Nephron progenitor cell (in vitro differentiated cells): Measurements from ENCODE around the gene RUSF1.

Experiments used
- DNase-seq: peaks from one replicate; pipeline ENCODE4 v3.0.0; 2021
- H3K27ac Mint-ChIP-seq: 2 replicates; pipeline ENCODE4 v1.8.0; 2021; ENCODE audit warnings: mild to moderate bottlenecking, moderate library complexity, mixed read lengths
- H3K27me3 Mint-ChIP-seq: 2 replicates; pipeline ENCODE4 v1.8.0; 2021; ENCODE audit warnings: mild to moderate bottlenecking, low read depth, mixed read lengths; ENCODE audit not compliant: poor library complexity
- H3K36me3 Mint-ChIP-seq: 2 replicates; pipeline ENCODE4 v1.8.0; 2021; ENCODE audit warnings: low read depth, mixed read lengths
- H3K4me1 Mint-ChIP-seq: 2 replicates; pipeline ENCODE4 v1.8.0; 2021; ENCODE audit warnings: mixed read lengths
- H3K4me3 Mint-ChIP-seq: 2 replicates; pipeline ENCODE4 v1.8.0; 2021; ENCODE audit warnings: mild to moderate bottlenecking, moderate library complexity, mixed read lengths
- H3K9me3 Mint-ChIP-seq: 2 replicates; pipeline ENCODE4 v1.8.0; 2021; ENCODE audit warnings: mild to moderate bottlenecking, moderate library complexity, mixed read lengths
- TF ChIP-seq, protein P1 (sequence below): fragments of 200-600 bp; sonication (generic); IDR thresholded peaks from 2 replicates; pipeline ENCODE4 v1.5.0; 2021; ENCODE audit warnings: antibody characterized with exemption

RUSF1 gene

GRCh38 chr16:31471875-31472708 is 36.1 kb downstream of the RUSF1 start, which contains the start of gene TGFB1I1:
Gene TGFB1I1, plus strand, starts transcription at chr16:31472152. Its CDS starts 37 bp downstream, at chr16:31472189.
- peak; percentile 52 for DNase-seq

DNA sequence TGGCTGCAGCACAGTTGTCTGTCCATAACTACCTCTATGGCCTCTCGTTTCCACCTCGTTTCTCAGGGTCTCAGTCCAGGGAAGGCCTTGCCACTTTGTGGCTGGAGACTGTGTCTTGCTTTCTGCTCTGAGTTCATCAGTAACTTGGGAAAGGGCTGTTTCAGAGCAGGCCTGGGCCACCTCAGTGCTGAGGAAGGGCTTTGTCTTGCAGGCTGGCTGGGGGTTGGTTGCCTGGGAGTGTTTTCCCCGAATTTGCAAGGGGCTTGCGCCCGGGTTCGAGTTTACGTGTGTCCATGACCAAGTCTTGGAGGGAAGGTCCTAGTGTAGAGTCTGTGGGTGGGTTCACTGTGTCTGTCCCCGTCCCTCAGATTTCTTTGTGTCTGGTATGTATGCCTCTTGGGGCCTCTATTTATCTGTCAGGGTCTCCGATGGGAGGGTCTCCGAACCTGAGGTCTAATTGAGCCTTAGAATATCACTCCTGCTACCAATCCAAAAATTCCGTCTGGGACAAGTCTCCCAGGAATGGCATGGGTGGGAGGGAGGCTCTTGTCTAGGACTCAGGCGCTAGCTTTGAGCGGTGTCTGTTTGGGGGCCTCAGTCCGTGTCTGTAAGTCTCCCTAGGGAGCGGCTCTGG is 36.8 kb downstream of the RUSF1 start:
- Mint-ChIP-seq H3K9me3 (no peaks in the 10 kb centered on the region), H3K4me1 (peaks cover 18% of the 10 kb centered on the region), H3K27me3 (peaks cover 46% of the 10 kb centered on the region), H3K27ac (no peak overlapping the region), H3K36me3 (peaks cover 13% of the 10 kb centered on the region), H3K4me3 (peak overlapping the region; percentile 85)
- TF ChIP-seq, protein P1, sequence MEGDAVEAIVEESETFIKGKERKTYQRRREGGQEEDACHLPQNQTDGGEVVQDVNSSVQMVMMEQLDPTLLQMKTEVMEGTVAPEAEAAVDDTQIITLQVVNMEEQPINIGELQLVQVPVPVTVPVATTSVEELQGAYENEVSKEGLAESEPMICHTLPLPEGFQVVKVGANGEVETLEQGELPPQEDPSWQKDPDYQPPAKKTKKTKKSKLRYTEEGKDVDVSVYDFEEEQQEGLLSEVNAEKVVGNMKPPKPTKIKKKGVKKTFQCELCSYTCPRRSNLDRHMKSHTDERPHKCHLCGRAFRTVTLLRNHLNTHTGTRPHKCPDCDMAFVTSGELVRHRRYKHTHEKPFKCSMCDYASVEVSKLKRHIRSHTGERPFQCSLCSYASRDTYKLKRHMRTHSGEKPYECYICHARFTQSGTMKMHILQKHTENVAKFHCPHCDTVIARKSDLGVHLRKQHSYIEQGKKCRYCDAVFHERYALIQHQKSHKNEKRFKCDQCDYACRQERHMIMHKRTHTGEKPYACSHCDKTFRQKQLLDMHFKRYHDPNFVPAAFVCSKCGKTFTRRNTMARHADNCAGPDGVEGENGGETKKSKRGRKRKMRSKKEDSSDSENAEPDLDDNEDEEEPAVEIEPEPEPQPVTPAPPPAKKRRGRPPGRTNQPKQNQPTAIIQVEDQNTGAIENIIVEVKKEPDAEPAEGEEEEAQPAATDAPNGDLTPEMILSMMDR = no peak
- DNase-seq = no peak

More at GRCh38 chr16:31471875-31472708, 36.1 kb downstream of the RUSF1 start, which contains the start of gene TGFB1I1:
- peaks cover 9% of the 10 kb centered on the region for H3K36me3 Mint-ChIP-seq
- TF ChIP-seq, protein P1 = no peak
- H3K9me3 Mint-ChIP-seq = no peaks in the 10 kb centered on the region
- no peak within 1 kb of the TSS for H3K27ac Mint-ChIP-seq
- H3K27me3 Mint-ChIP-seq = peaks cover 54% of the 10 kb centered on the region
- H3K4me3 Mint-ChIP-seq = peak within 1 kb of the TSS; percentile 85
- H3K4me1 Mint-ChIP-seq = peaks cover 21% of the 10 kb centered on the region

GRCh38 chr16:31470615-31471014 is 37.6 kb downstream of the RUSF1 start:
- peaks cover 12% of the 10 kb centered on the region for H3K4me1 Mint-ChIP-seq
- H3K4me3 Mint-ChIP-seq = peak overlapping the region; percentile 85
- TF ChIP-seq, protein P1 = no peak
- H3K27ac Mint-ChIP-seq = no peak overlapping the region
- H3K9me3 Mint-ChIP-seq = no peaks in the 10 kb centered on the region
- H3K36me3 Mint-ChIP-seq = peaks cover 14% of the 10 kb centered on the region
- no peak for DNase-seq
- peaks cover 39% of the 10 kb centered on the region for H3K27me3 Mint-ChIP-seq

DNA sequence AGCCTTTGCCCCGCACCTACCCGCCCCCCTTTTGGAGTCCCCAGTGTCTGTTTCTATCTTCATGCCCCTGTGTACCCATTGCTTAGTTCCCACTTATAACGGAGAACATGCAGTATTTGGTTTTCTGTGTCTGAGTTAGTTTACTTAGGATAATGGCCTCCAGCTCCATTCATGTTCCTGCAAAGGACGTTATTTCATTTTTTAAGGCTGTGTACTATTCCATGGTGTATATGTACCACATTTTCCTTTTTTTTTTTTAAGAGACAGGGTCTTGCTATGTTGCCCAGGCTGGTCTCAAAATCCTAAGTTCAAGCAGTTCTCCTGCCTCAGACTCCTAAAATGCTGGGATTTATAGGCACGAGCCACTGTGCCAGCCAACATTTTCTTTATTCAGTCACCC is 40.3 kb downstream of the RUSF1 start:
- Mint-ChIP-seq H3K27ac (no peak overlapping the region), H3K9me3 (no peaks in the 10 kb centered on the region), H3K4me1 (peaks cover 12% of the 10 kb centered on the region), H3K4me3 (no peak overlapping the region), H3K27me3 (peaks cover 13% of the 10 kb centered on the region), H3K36me3 (peaks cover 23% of the 10 kb centered on the region)
- TF ChIP-seq, protein P1 = no peak
- DNase-seq = no peak

DNA sequence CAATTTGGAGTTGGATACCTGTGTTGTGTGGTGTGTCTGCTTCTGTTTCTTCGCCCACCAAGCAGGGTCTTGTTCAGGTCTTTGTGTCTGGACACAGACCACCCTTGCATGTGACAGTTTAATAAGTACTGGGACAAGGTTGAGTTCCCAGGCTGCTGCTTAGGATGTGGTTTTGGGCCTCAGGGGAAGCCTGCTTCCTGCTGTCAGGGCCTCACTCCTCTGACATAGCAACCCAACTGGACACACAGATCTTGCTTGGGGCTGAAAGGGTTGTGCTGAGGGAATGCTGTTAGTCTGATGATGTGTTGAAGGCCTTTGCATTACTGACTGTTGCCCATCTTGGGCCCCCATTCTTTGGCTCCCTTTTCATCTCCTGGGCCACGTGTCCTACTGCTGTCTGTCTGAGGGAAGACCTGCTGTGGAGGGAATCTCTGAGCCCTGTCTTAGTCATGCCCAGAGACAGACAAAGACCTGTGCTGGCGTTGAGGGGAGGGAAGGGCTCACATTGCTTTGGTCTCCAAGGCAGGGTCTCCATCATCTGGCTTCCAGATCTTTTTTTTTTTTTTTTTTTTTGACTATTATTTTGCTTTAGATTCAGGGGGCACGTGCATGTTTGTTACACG is 40.9 kb downstream of the RUSF1 start:
- TF ChIP-seq, protein P1 = no peak
- no peak for DNase-seq
- H3K9me3 Mint-ChIP-seq = no peaks in the 10 kb centered on the region

More for the DNA sequence above, 40.9 kb downstream of the RUSF1 start:
- Mint-ChIP-seq H3K27me3 (peaks cover 9% of the 10 kb centered on the region), H3K27ac (peak overlapping the region; percentile 19), H3K36me3 (peaks cover 23% of the 10 kb centered on the region), H3K4me1 (peaks cover 8% of the 10 kb centered on the region), H3K4me3 (no peak overlapping the region)
